Measurements from ENCODE around the gene WDFY4.

DNA sequence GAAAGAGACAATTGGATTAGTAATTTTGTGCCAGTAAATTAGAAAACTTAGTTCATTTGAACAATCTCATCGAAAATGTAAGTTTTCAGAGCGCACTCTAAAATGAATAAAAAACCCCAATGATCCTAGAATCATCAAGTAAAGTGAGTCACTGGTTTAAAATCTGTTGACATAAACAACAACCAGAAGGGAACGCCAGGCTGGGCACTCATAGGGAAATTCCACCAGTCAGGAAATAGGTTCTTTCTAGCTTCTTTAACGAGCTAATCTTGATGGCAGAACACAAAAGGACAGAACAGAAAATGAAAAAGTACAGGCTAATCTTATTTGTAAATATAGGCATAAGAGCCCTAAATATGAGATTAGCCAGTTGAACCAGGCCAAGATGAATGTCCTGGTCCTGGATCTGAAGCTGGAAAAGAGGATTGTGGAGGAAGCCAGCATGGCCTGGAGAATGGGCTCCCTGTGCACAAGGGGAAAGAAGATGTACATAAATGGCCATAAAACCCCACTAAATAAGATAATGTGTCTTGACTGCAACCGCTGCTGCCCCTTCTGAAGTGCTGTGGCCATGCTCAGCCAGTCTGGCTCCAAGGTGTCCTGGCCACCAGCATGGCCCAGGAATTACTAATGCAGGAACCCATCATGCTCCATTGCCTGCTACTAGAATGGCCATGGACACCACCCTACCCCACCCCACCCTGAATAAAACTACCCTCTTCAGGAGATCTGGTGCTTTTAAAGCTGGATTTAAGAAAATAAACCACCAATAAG is 114.0 kb downstream of the WDFY4 start:
- TF ChIP-seq ZNF8 (CRISPR knock-in tag; IDR thresholded peaks at IDR 0.05), result no peak
- no peak for TF ChIP-seq ARNTL (CRISPR knock-in tag; IDR thresholded peaks at IDR 0.05; ENCODE audit: borderline replicate concordance, low read depth)
- TF ChIP-seq ESRRG (CRISPR knock-in tag; IDR thresholded peaks at IDR 0.05), result no peak
